ENCODE measurements around the gene GRK5. TPM values are rescaled to one million over a fixed set of nuclear protein-coding genes. Genes with fewer than 3 reads are reported as not detected.

The GRK5 gene
- total RNA-seq, result 25.9 and 31.2 TPM in 2 replicates

DNA sequence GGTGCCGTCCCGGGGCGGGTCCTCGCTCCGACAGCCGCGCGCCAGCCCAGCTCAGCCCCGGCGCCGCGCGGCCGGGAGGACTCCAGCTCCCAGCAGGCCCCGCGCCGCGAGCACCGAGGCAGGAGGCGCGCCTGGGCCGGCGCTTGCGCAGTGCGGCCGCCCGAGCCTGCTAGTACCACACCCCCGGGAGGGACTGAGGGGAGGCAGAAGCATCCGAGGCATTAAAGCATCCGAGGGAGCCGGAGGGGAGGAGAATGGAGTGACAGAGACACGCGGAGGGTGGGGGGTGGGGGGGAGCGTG is at the start of gene GRK5:
TSS of gene GRK5 (plus strand) at position 206 of the 301 bp plus-strand sequence. CDS start 347 bp downstream, outside the sequence.

DNA sequence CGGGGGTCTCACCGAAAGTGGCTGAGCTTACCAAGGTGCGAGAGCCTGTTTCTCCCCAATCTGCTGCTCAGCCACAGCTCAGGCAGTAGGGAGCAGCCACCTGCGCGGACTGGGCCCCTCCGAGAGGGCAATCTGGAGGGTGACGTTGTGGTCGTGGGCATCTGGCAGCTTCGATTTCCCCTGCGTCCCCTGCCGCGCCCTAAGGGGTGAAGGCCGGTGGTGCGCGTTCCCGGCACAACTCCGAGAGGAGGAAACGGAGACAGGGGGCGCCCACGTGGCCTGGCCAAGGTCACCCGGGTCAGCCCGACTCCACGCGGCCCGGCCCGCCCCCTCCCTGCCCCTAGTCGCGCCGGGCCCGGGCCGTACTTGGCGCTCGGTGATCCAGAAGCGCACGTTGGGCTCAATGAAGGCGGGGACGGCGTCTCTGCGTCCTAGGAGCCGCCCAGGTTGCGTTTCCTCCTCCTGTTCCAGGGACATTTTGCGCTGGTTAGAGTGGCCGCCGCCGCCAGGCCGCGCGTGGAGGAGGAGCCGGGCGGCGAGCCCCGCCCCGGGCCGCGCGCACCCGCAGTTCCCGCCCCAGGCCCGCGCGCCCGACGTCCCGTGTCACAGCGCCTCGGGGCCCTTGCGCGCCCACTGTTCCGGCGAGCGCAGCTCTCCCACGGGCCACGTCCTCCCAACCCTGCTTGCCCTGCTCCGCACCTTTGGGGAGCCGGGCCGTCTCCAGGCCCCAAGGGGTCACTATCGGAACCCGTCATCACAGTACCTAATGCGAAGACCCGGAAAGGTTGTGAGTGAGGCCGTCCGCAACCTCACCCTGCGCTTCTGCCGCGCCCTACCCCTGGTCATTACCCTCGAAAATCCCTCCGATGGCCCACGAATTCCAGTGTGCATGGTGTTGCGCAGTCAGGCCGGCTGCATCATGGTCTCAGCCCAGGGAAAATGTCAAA is 41.9 kb upstream of the GRK5 start, which contains the start of gene SFXN4:
TSS of gene SFXN4 (minus strand) at position 544 of the 947 bp plus-strand sequence. CDS start at position 477, 67 bp downstream.

DNA sequence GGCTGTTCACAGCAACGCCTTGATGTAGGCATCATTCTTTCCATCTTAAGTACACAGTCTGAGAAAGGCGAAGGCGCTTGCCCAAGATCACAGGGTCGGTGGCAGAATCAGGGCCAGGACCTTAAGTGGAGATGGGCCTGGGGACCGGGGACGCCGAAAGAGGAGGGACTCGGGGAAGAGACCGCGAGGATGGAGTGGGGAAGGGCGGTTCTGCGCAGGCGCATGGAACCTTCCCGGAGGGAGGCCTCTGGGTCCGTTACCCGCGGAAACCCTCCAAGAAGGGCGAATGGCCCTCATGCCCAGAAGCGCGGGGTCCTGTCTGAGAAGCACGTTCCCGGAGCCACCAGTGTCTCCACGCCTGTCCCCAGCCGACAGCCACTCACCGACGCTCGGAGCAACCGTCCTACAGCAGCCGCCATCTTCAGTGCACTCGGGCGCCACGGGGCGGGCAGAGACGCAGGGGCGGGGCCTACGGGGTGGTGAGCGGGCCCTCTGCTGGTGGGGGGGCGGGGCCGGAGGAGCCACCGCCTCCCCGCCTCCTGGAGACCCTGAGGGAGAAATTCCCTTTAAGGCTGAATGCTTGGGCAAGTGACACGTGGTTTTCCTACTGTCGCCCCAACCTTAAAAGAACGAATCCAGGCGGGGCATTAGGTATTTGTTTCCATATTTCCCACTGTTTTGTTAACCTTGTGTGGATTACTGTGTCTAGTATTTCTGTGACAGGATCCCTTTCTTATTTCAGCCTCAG is 28.8 kb upstream of the GRK5 start, which contains the start of gene PRDX3:
TSS of gene PRDX3 (minus strand) at position 441 of the 748 bp plus-strand sequence. CDS start at position 419, 22 bp downstream.

Other genes starting within 250 kb of the GRK5 start
- gene NANOS1, start 177.9 kb upstream of the GRK5 start, total RNA-seq, result 8.7 and 14.3 TPM in 2 replicates
- 62.8 and 75.0 TPM in 2 replicates for gene EIF3A, start 126.8 kb upstream of the GRK5 start, total RNA-seq
- 64.1 and 90.6 TPM in 2 replicates for gene DENND10, start 103.5 kb upstream of the GRK5 start, total RNA-seq
- gene SFXN4, start 41.9 kb upstream of the GRK5 start, total RNA-seq, result 14.6 and 70.4 TPM in 2 replicates
- gene PRDX3, start 28.8 kb upstream of the GRK5 start, total RNA-seq, result 174 and 220 TPM in 2 replicates

All from cardiac atrium fibroblast (primary cell).